GM12878 (cell line): ENCODE measurements around the gene TRPM1. TPM values are rescaled to one million over a fixed set of nuclear protein-coding genes. Genes with fewer than 3 reads are reported as not detected.
A peak's percentile ranks its signal among the peaks of the same experiment; 100 is the strongest.

Experiments used
- ATAC-seq: fragments of 200-7000 bp; cut with Tn5 transposase; 3 replicates; pipeline ENCODE4 v1.9.1; 2020; ENCODE audit warnings: mild to moderate bottlenecking, moderate library complexity
- BruUV-seq: library from RNA; stranded (reverse); fragments of 400-500 nt; replicated peaks from 2 replicates; lab custom pipeline; 2021; lab: Mats Ljungman, UMichigan
- CTCF ChIA-PET: fragments of 300-600 bp; sonication (Branson Sonifier 250); formaldehyde crosslinking; extraction: SDS; loops from one replicate; lab custom pipeline; 2021; ENCODE audit warnings: inconsistent platforms; lab: Yijun Ruan, JAX
- POLR2A ChIA-PET: fragments of 350-600 bp; formaldehyde crosslinking; extraction: SDS; loops from one replicate; lab custom pipeline; 2021; ENCODE audit warnings: inconsistent platforms; lab: Charles Lee
- RAD21 ChIA-PET: fragments of 300-600 bp; sonication (Branson Sonifier 250); formaldehyde crosslinking; loops from one replicate; lab custom pipeline; 2023; ENCODE audit warnings: antibody characterized with exemption; ENCODE audit not compliant: unreplicated experiment; lab: Charles Lee
- SMC1A ChIA-PET: fragments of 300-600 bp; sonication (Branson Sonifier 250); formaldehyde crosslinking; loops from one replicate; lab custom pipeline; 2023; ENCODE audit not compliant: unreplicated experiment, uncharacterized antibody; lab: Charles Lee
- DNase-seq: peaks from one replicate; pipeline ENCODE4 v3.0.0-alpha.2; 2011; ENCODE audit warnings: low read depth, low spot score
- FAIRE-seq: peaks from 3 replicates; lab custom pipeline; 2011; peaks lifted over from hg19 to GRCh38; lab: Jason Lieb, UNC
- H2AFZ ChIP-seq: 2 replicates; pipeline ENCODE4 v1.6.0; 2011; ENCODE audit warnings: low read depth, low read length, control low read depth; ENCODE audit not compliant: control insufficient read depth
- H3K27ac ChIP-seq: 2 replicates; pipeline ENCODE4 v1.5.1; 2011; ENCODE audit warnings: control low read depth; ENCODE audit not compliant: control insufficient read depth, insufficient read depth
- H3K27me3 ChIP-seq, 2 experiments: replicated peaks in 1 of 2; 2 replicates each; pipeline versions ENCODE4 v1.6.0 to v1.6.1; 2011; ENCODE audit warnings: low read length in 1 of 2; ENCODE audit not compliant: control insufficient read depth in 2 of 2, insufficient read depth in 2 of 2
- H3K36me3 ChIP-seq, 2 experiments: 2 replicates each; pipeline ENCODE4 v1.5.1; 2011; ENCODE audit warnings: low read length in 1 of 2; ENCODE audit not compliant: control insufficient read depth in 2 of 2, insufficient read depth in 2 of 2
- H3K4me1 ChIP-seq: 2 replicates; pipeline ENCODE4 v1.6.1; 2011; ENCODE audit warnings: mild to moderate bottlenecking, low read length, moderate library complexity, mixed read lengths; ENCODE audit not compliant: control insufficient read depth, insufficient read depth
- H3K4me2 ChIP-seq: 2 replicates; pipeline ENCODE4 v1.6.0; 2011; ENCODE audit warnings: control low read depth; ENCODE audit not compliant: control insufficient read depth, insufficient read depth
- H3K4me3 ChIP-seq: fragments of 200-600 bp; sonication (generic); 2 replicates; pipeline ENCODE4 v1.5.1; 2016
- H3K79me2 ChIP-seq: 2 replicates; pipeline ENCODE4 v1.6.0; 2011; ENCODE audit warnings: low read length; ENCODE audit not compliant: control insufficient read depth, insufficient read depth
- H3K9ac ChIP-seq: 2 replicates; pipeline ENCODE4 v1.8.0; 2011; ENCODE audit warnings: low read length, control low read depth, mixed read lengths; ENCODE audit not compliant: control insufficient read depth, insufficient read depth
- H3K9me3 ChIP-seq: replicated peaks from 3 replicates; pipeline ENCODE4 v1.5.1; 2011; ENCODE audit warnings: mild to moderate bottlenecking, low read length; ENCODE audit not compliant: control insufficient read depth, insufficient read depth
- H4K20me1 ChIP-seq: 2 replicates; pipeline ENCODE4 v1.6.0; 2011; ENCODE audit not compliant: control insufficient read depth, insufficient read depth
- BACH1 ChIP-seq: fragments of 450-650 bp; IDR thresholded peaks from 2 replicates; pipeline ENCODE4 v1.6.1; 2017; ENCODE audit warnings: mild to moderate bottlenecking, borderline replicate concordance
- IKZF2 ChIP-seq, 2 experiments: fragments of 450-650 bp; IDR thresholded peaks; 2 replicates each; pipeline ENCODE4 v1.6.1; 2017; ENCODE audit warnings: mild to moderate bottlenecking in 2 of 2, moderate library complexity in 2 of 2
- MTA2 ChIP-seq: fragments of 450-650 bp; IDR thresholded peaks from 2 replicates; pipeline ENCODE4 v1.6.1; 2016; ENCODE audit warnings: low read depth, mild to moderate bottlenecking, moderate library complexity
- POLR2A ChIP-seq: IDR thresholded peaks from 2 replicates; pipeline ENCODE4 v1.6.1; 2011; ENCODE audit warnings: low read depth, mild to moderate bottlenecking, low read length
- USF2 ChIP-seq: IDR thresholded peaks from 2 replicates; pipeline ENCODE4 v1.6.1; 2011; ENCODE audit warnings: low read depth, low read length, improper control_type of control experiment, borderline replicate concordance
- WGBS: methylation state at CpG from one replicate; pipeline ENCODE4 v1.1.6; 2016; ENCODE audit warnings: low lambda C conversion rate; ENCODE audit not compliant: insufficient replicate concordance, insufficient coverage; ENCODE audit errors: missing lambda C conversion rate; 5-methylcytosine and 5-hydroxymethylcytosine counted together
- in situ Hi-C: fragments of 300-500 bp; cut with MboI; formaldehyde crosslinking; loops from 9 replicates; pipeline ENCODE4 v1.14.3; 2018; ENCODE audit warnings: mixed read lengths
- intact Hi-C: fragments of 100-400 bp; cut with micrococcal nuclease; formaldehyde crosslinking; loops from one replicate; pipeline ENCODE4 v1.14.2; 2022; ENCODE audit not compliant: unreplicated experiment
- polyA plus RNA-seq, 11 experiments: library from polyadenylated mRNA; depleted of rRNA in 4 of 11; unstranded in 6 of 11; stranded (reverse) in 5 of 11; fragments of >200 nt; fragmentation: Nextera tagmentation in 4 of 11; fragmentation: Illumina TruSeq in 1 of 11; extraction: Ambion mirVana in 4 of 11; extraction: Trizol in 1 of 11; gene quantifications; 1 replicate in 1 of 11; 2 replicates in 10 of 11; pipeline versions ENCODE4 v1.2.1 to v1.2.3, GENCODE V29; 2011 to 2016; ENCODE audit warnings: inconsistent platforms in 2 of 11, missing spikeins in 2 of 11, low read depth in 1 of 11
- total RNA-seq, 4 experiments: library from RNA; depleted of rRNA in 3 of 4; stranded (reverse); fragments of >200 nt in 3 of 4; fragmentation: Illumina TruSeq in 1 of 4; extraction: Trizol in 1 of 4; gene quantifications; 2 replicates each; pipeline versions ENCODE4 v1.2.1 to v1.2.3, GENCODE V29; 2013 to 2021

The TRPM1 gene
- total and polyA plus RNA-seq, 10 of the 15 experiments (the other 5 are each of a cell fraction or from before 2014, with no cell fraction given): 0.01 to 0.10 (median 0.05) TPM; not detected in 4

DNA sequence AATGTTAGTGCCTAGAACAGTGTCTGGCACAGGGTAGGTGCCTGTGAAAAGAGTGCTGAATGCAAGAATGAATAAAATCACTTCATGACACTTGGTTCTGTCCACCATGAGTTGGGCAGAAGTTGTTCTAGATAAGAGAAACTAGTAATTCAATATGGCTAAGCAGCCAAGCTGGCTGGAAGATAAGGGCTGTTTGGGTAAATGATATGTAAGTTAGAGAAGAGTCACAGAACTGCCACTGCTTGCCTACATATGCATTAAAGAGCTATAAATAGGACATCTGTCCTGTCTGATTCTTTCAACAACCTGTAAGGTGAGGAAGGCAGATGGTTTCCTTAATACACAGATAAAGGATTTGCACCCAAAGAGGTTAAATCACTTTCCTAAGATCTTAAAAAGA, 123.2 kb downstream of the TRPM1 start:
- H3K4me1 ChIP-seq: no peaks in the 10 kb centered on the region
- H3K4me3 ChIP-seq: no peak overlapping the region
- ChIA-PET CTCF (no interaction called here), RAD21 (interaction anchor here (1.1 kb wide), 1 partner anchor 36 kb away, joined by 4 read pairs; no protein-coding TSS in a partner anchor), POLR2A (no interaction called here), SMC1A (interaction anchor here (0.9 to 2.3 kb wide), 5 partner anchors 8 to 14 kb away, joined by 3 to 8 read pairs (median 4); no protein-coding TSS in a partner anchor)
- H3K4me2 ChIP-seq: no peak overlapping the region
- intact Hi-C loops (no loop called here), in situ Hi-C loops (no loop called here)
- H3K79me2 ChIP-seq: no peaks in the 10 kb centered on the region
- TF ChIP-seq USF2 (no peak), BACH1 (no peak)
- DNase-seq: no peak
- no peak for ATAC-seq
- H3K27ac ChIP-seq: no peak overlapping the region
- H3K27me3 ChIP-seq: no peaks in the 10 kb centered on the region
- H4K20me1 ChIP-seq: no peaks in the 10 kb centered on the region
- H2AFZ ChIP-seq: no peak overlapping the region
- no peak for FAIRE-seq
- no peak overlapping the region for H3K9ac ChIP-seq
- no TSS peak for BruUV-seq
- no peaks in the 10 kb centered on the region for H3K9me3 ChIP-seq
- H3K36me3 ChIP-seq: peaks cover 0 to 2% of the 10 kb centered on the region in 2 experiments; a peak in 2 of 4 replicates

DNA sequence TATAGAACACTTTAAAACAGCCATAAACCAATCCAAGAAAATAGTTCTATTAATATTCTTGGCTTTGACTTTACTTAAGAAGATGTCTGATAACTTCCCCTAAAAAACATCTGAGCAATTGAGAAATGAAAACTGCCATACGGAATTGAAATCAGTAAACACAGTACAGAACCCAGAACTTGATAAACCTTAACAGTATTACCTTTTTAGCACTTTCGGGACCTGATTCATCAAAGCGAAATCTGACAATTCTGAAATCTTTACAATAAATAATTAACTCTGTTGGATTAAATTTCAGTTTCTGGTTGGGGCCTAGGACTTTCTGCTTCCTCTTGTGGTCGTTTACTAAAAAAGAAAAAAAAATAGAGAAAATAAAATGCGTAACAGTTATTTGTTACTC, 127.4 kb downstream of the TRPM1 start:
- DNase-seq (no peak), FAIRE-seq (no peak), ATAC-seq (peak; percentile 76)
- intact Hi-C loops: loop anchor here (5.0 kb wide), 1 partner anchor 52 kb away; no protein-coding TSS in a partner anchor
- Histone ChIP-seq H3K36me3 (peaks cover 2 to 3% of the 10 kb centered on the region in 2 experiments; a peak in 2 of 4 replicates), H4K20me1 (no peaks in the 10 kb centered on the region), H3K79me2 (no peaks in the 10 kb centered on the region), H3K9me3 (no peaks in the 10 kb centered on the region), H3K9ac (no peak overlapping the region), H3K27ac (no peak overlapping the region), H3K4me3 (no peak overlapping the region), H3K27me3 (no peaks in the 10 kb centered on the region), H2AFZ (no peak overlapping the region), H3K4me2 (no peak overlapping the region), H3K4me1 (peaks cover 10% of the 10 kb centered on the region; the same call in 1 of the 2 replicates)
- TF ChIP-seq MTA2: peak; percentile 33; the same call in 1 of the 2 replicates
- TF ChIP-seq IKZF2 (IDR thresholded peaks at IDR 0.05): no peak
- no peak for TF ChIP-seq POLR2A
- RAD21 ChIA-PET: interaction anchor here (1.2 kb wide), 1 partner anchor 14 kb away, joined by 3 read pairs; no protein-coding TSS in a partner anchor
- CTCF ChIA-PET: interaction anchor here (0.7 to 1.5 kb wide), 3 partner anchors 8 to 11 kb away, joined by 3 to 4 read pairs (median 3); no protein-coding TSS in a partner anchor
- in situ Hi-C loops: no loop called here
- no TSS peak for BruUV-seq
- 81% methylated on average over 5 of the region's 5 CpGs for WGBS
- SMC1A ChIA-PET: interaction anchor here (0.8 to 3.1 kb wide), 4 partner anchors 8 to 31 kb away, joined by 3 to 22 read pairs (median 4); no protein-coding TSS in a partner anchor
- POLR2A ChIA-PET: no interaction called here
